HCT116 (cell line): Measurements from ENCODE around the gene ARHGAP29. TPM values are rescaled to one million over a fixed set of nuclear protein-coding genes. Genes with fewer than 3 reads are reported as not detected.

Experiments
- ATAC-seq: fragments of 200-7000 bp; cut with Tn5 transposase; 2 replicates; pipeline ENCODE4 v1.9.1; 2020; ENCODE audit warnings: mild to moderate bottlenecking, moderate library complexity
- BruUV-seq: library from RNA; stranded (reverse); fragments of 400-500 nt; replicated peaks from 2 replicates; lab custom pipeline; 2021; lab: Mats Ljungman, UMichigan
- CTCF ChIA-PET: fragments of 300-600 bp; sonication (Branson Sonifier 250); formaldehyde crosslinking; loops from one replicate; lab custom pipeline; 2021; ENCODE audit warnings: antibody characterized with exemption; lab: Charles Lee
- POLR2A ChIA-PET: fragments of 300-600, 350-600 bp; sonication (Branson Sonifier 250); formaldehyde crosslinking; loops from one replicate; lab custom pipeline; 2021; ENCODE audit warnings: antibody characterized with exemption; lab: Charles Lee
- RAD21 ChIA-PET, 2 experiments: fragments of 300-600 bp; sonication (Branson Sonifier 250); formaldehyde crosslinking; loops; one replicate each; lab custom pipeline; 2023; ENCODE audit warnings: low total read pairs in 2 of 2; ENCODE audit not compliant: uncharacterized antibody in 2 of 2, unreplicated experiment in 2 of 2, low non-redundant PET in 1 of 2; lab: Charles Lee
- DNase-seq: peaks from one replicate; pipeline ENCODE4 v3.0.0-alpha.2; 2010; ENCODE audit warnings: low read depth, low spot score
- H2AFZ ChIP-seq: fragments of 200-600 bp; shearing (Covaris generic), sonication (generic); 2 replicates; pipeline ENCODE4 v1.6.1; 2017; ENCODE audit warnings: low read depth, mixed run types, mixed read lengths, antibody characterized with exemption, low read length; ENCODE audit not compliant: poor library complexity, severe bottlenecking
- H3K27ac ChIP-seq: 2 replicates; pipeline ENCODE4 v1.5.1; 2012; ENCODE audit warnings: low read depth, low read length
- H3K27me3 ChIP-seq: fragments of 200-600 bp; sonication (generic); 2 replicates; pipeline ENCODE4 v1.6.1; 2016; ENCODE audit warnings: mixed run types, low read length, mixed read lengths; ENCODE audit not compliant: insufficient read depth
- H3K36me3 ChIP-seq, 2 experiments: fragments of 200-500 bp in 1 of 2; fragments of 200-600 bp in 1 of 2; sonication (Bioruptor generic) in 1 of 2; sonication (generic) in 1 of 2; 2 replicates each; pipeline versions ENCODE4 v1.5.1 to v1.6.1; 2014 to 2016; ENCODE audit warnings: low read length in 2 of 2, inconsistent platforms in 1 of 2, mixed read lengths in 1 of 2, mixed run types in 1 of 2; ENCODE audit not compliant: insufficient read depth in 2 of 2, control insufficient read depth in 1 of 2
- H3K4me1 ChIP-seq, 2 experiments: fragments of 200-600 bp in 1 of 2; sonication (generic) in 1 of 2; 2 replicates each; pipeline versions ENCODE4 v1.5.1 to v1.6.1; 2012 to 2017; ENCODE audit warnings: low read length in 2 of 2, inconsistent platforms in 1 of 2, mild to moderate bottlenecking in 1 of 2, mixed read lengths in 1 of 2, mixed run types in 1 of 2, moderate library complexity in 1 of 2; ENCODE audit not compliant: insufficient read depth in 2 of 2, control insufficient read depth in 1 of 2
- H3K4me2 ChIP-seq: fragments of 200-600 bp; sonication (generic); 2 replicates; pipeline ENCODE4 v1.6.1; 2017; ENCODE audit warnings: mixed run types, low read length, mixed read lengths
- H3K4me3 ChIP-seq, 2 experiments: fragments of 200-600 bp in 1 of 2; sonication (generic) in 1 of 2; replicated peaks in 1 of 2; 2 replicates each; pipeline ENCODE4 v1.5.1; 2011 to 2016; ENCODE audit warnings: low read length in 2 of 2, control low read depth in 1 of 2, low read depth in 1 of 2, mild to moderate bottlenecking in 1 of 2, mixed read lengths in 1 of 2, mixed run types in 1 of 2
- H3K79me2 ChIP-seq: fragments of 200-600 bp; sonication (generic); 2 replicates; pipeline ENCODE4 v1.6.1; 2017; ENCODE audit warnings: mild to moderate bottlenecking, mixed run types, low read length, moderate library complexity, mixed read lengths; ENCODE audit not compliant: insufficient read depth
- H3K9ac ChIP-seq: fragments of 200-600 bp; sonication (generic); 2 replicates; pipeline ENCODE4 v1.6.1; 2016; ENCODE audit warnings: low read length, mixed read lengths
- H3K9me2 ChIP-seq: fragments of 200-600 bp; sonication (generic), shearing (Covaris generic); 2 replicates; pipeline ENCODE4 v1.6.1; 2017; ENCODE audit warnings: mixed run types, mild to moderate bottlenecking, moderate library complexity; ENCODE audit not compliant: insufficient read depth
- H3K9me3 ChIP-seq, 2 experiments: fragments of 200-500 bp in 1 of 2; fragments of 200-600 bp in 1 of 2; sonication (Bioruptor generic) in 1 of 2; sonication (generic) in 1 of 2; 2 replicates each; pipeline ENCODE4 v1.6.1; 2014 to 2017; ENCODE audit warnings: low read length in 2 of 2, mixed read lengths in 2 of 2, inconsistent platforms in 1 of 2, low read depth in 1 of 2, mild to moderate bottlenecking in 1 of 2, mixed run types in 1 of 2, moderate library complexity in 1 of 2; ENCODE audit not compliant: control insufficient read depth in 1 of 2, insufficient read depth in 1 of 2
- H4K20me1 ChIP-seq: fragments of 200-600 bp; sonication (generic), shearing (Covaris generic); 2 replicates; pipeline ENCODE4 v1.6.1; 2017; ENCODE audit warnings: mixed run types, mild to moderate bottlenecking, moderate library complexity; ENCODE audit not compliant: insufficient read depth
- CBX3 ChIP-seq: IDR thresholded peaks from 2 replicates; pipeline ENCODE4 v1.6.1; 2012; ENCODE audit warnings: low read depth
- CEBPB ChIP-seq: IDR thresholded peaks from 2 replicates; pipeline ENCODE4 v1.6.1; 2012; ENCODE audit warnings: low read depth
- EGR1 ChIP-seq: IDR thresholded peaks from 2 replicates; pipeline ENCODE4 v1.6.1; 2012; ENCODE audit warnings: low read depth
- EZH2phosphoT487 ChIP-seq: fragments of 200-600 bp; IDR thresholded peaks from 2 replicates; pipeline ENCODE4 v1.6.1; 2018; ENCODE audit warnings: antibody characterized with exemption, borderline replicate concordance
- FOSL1 ChIP-seq: IDR thresholded peaks from 2 replicates; pipeline ENCODE4 v1.6.1; 2012; ENCODE audit warnings: low read depth
- JUND ChIP-seq: IDR thresholded peaks from 2 replicates; pipeline ENCODE4 v1.6.1; 2012
- POLR2A ChIP-seq: IDR thresholded peaks from 2 replicates; pipeline ENCODE4 v1.7.0; 2011; ENCODE audit warnings: borderline replicate concordance; ENCODE audit not compliant: insufficient read depth, insufficient read length; ENCODE audit errors: extremely low read depth
- POLR2AphosphoS5 ChIP-seq: IDR thresholded peaks from 2 replicates; pipeline ENCODE4 v1.6.1; 2011; ENCODE audit warnings: mild to moderate bottlenecking, low read depth, low read length, moderate library complexity
- SP1 ChIP-seq: IDR thresholded peaks from 2 replicates; pipeline ENCODE4 v1.6.1; 2012; ENCODE audit warnings: low read depth
- SRF ChIP-seq: IDR thresholded peaks from 2 replicates; pipeline ENCODE4 v1.6.1; 2012; ENCODE audit warnings: low read depth
- YY1 ChIP-seq: IDR thresholded peaks from 2 replicates; pipeline ENCODE4 v1.6.1; 2011; ENCODE audit warnings: low read length, low read depth, moderate library complexity, mild to moderate bottlenecking; ENCODE audit not compliant: insufficient replicate concordance; ENCODE audit errors: extremely low read depth
- ZFX ChIP-seq: fragments of 450-650 bp; IDR thresholded peaks from 2 replicates; pipeline ENCODE4 v1.6.1; 2017
- ZNF274 ChIP-seq: fragments of 200-500 bp; sonication (Bioruptor generic); IDR thresholded peaks from 2 replicates; pipeline ENCODE4 v1.6.1; 2014; ENCODE audit warnings: mild to moderate bottlenecking, low read depth, low read length, inconsistent platforms
- intact Hi-C: fragments of 100-400 bp; cut with micrococcal nuclease; formaldehyde crosslinking; loops from 2 replicates; pipeline ENCODE4 v1.10.0; 2022
- total RNA-seq: library from RNA; stranded (reverse); gene quantifications from one replicate; pipeline ENCODE4 v1.2.1, GENCODE V29; 2021; ENCODE audit not compliant: unreplicated experiment
- TF ChIP-seq, protein P1 (sequence below), 3 experiments: fragments of 200-600 bp in 1 of 3; sonication (generic) in 1 of 3; IDR thresholded peaks in 2 of 3; conservative IDR thresholded peaks in 1 of 3; 2 replicates each; pipeline ENCODE4 v1.5.1; 2012 to 2017; ENCODE audit warnings: low read depth in 2 of 3, low read length in 2 of 3, antibody characterized with exemption in 1 of 3, borderline replicate concordance in 1 of 3, control low read depth in 1 of 3, mild to moderate bottlenecking in 1 of 3, mixed read lengths in 1 of 3, mixed run types in 1 of 3, moderate library complexity in 1 of 3; ENCODE audit not compliant: insufficient read depth in 1 of 3
- TF ChIP-seq, protein P2 (sequence below): IDR thresholded peaks from 2 replicates; pipeline ENCODE4 v1.6.1; 2012; ENCODE audit warnings: low read depth
- TF ChIP-seq, protein P3 (sequence below): IDR thresholded peaks from 2 replicates; pipeline ENCODE4 v1.6.1; 2012
- TF ChIP-seq, protein P4 (sequence below): IDR thresholded peaks from 2 replicates; pipeline ENCODE4 v1.6.1; 2012

The ARHGAP29 gene
- total RNA-seq, 1 experiment from 2014 or later, result 128 TPM

DNA sequence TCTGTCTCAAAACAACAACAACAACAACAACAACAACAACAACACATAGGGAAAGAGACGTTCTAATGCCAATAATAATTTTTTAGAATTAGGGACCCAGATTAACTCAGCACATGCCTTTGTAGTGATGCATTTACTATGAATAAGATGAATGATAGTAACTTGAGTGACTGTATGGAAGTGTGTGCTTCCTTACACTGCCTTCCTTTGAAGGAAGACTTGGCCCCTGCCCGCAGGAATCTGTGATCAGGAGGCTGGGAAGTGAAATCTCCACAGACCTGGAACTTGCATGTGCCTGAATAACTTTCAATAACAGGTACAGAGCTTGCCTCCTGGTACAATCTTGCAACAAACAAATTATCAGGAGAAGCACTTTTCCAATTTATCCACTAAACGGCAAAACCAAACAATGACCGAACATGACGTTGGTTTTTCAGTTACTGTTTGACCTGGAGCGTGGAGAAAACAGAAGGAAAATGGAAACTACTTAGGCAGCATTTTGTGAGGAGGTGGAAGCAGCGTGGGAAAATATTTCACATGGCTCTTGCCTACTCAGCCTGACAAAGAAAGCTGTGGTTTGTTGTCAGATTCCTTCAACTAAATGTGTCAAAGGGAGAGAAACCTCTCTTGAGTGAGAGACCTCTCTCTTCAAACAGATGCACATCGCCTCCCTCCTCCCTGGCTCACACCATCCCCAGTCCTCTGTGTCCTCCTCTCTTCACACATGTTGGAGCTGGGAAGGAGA is 106.4 kb downstream of the ARHGAP29 start:
- H3K27ac ChIP-seq, result no peak overlapping the region
- POLR2A ChIA-PET, result no interaction called here
- no peaks in the 10 kb centered on the region for H3K36me3 ChIP-seq
- no peaks in the 10 kb centered on the region for H3K9me2 ChIP-seq
- H2AFZ ChIP-seq, result no peak overlapping the region
- H3K79me2 ChIP-seq, result no peaks in the 10 kb centered on the region
- H4K20me1 ChIP-seq, result no peaks in the 10 kb centered on the region
- CTCF ChIA-PET, result no interaction called here
- RAD21 ChIA-PET, result no interaction called here
- DNase-seq, result no peak
- no TSS peak for BruUV-seq
- no peaks in the 10 kb centered on the region for H3K27me3 ChIP-seq
- ATAC-seq, result no peak
- no peaks in the 10 kb centered on the region for H3K9me3 ChIP-seq
- H3K9ac ChIP-seq, result no peak overlapping the region
- intact Hi-C loops, result no loop called here
- no peak overlapping the region for H3K4me3 ChIP-seq
- H3K4me1 ChIP-seq, result peaks cover 0 to 3% of the 10 kb centered on the region in 2 experiments; a peak in 1 of 4 replicates
- no peak overlapping the region for H3K4me2 ChIP-seq
- TF ChIP-seq, protein P1, sequence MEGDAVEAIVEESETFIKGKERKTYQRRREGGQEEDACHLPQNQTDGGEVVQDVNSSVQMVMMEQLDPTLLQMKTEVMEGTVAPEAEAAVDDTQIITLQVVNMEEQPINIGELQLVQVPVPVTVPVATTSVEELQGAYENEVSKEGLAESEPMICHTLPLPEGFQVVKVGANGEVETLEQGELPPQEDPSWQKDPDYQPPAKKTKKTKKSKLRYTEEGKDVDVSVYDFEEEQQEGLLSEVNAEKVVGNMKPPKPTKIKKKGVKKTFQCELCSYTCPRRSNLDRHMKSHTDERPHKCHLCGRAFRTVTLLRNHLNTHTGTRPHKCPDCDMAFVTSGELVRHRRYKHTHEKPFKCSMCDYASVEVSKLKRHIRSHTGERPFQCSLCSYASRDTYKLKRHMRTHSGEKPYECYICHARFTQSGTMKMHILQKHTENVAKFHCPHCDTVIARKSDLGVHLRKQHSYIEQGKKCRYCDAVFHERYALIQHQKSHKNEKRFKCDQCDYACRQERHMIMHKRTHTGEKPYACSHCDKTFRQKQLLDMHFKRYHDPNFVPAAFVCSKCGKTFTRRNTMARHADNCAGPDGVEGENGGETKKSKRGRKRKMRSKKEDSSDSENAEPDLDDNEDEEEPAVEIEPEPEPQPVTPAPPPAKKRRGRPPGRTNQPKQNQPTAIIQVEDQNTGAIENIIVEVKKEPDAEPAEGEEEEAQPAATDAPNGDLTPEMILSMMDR (IDR thresholded peaks at IDR 0.05 in 2 of 3, conservative IDR thresholded peaks at IDR 0.05 in 1 of 3; ENCODE audit: borderline replicate concordance in 1 of 3, insufficient read depth in 1 of 3, low read depth in 2 of 3, low read length in 2 of 3), result no peak
- TF ChIP-seq POLR2AphosphoS5, result no peak
- no peak for TF ChIP-seq EGR1
- no peak for TF ChIP-seq FOSL1
- no peak for TF ChIP-seq EZH2phosphoT487
- no peak for TF ChIP-seq SRF
- TF ChIP-seq, protein P2, sequence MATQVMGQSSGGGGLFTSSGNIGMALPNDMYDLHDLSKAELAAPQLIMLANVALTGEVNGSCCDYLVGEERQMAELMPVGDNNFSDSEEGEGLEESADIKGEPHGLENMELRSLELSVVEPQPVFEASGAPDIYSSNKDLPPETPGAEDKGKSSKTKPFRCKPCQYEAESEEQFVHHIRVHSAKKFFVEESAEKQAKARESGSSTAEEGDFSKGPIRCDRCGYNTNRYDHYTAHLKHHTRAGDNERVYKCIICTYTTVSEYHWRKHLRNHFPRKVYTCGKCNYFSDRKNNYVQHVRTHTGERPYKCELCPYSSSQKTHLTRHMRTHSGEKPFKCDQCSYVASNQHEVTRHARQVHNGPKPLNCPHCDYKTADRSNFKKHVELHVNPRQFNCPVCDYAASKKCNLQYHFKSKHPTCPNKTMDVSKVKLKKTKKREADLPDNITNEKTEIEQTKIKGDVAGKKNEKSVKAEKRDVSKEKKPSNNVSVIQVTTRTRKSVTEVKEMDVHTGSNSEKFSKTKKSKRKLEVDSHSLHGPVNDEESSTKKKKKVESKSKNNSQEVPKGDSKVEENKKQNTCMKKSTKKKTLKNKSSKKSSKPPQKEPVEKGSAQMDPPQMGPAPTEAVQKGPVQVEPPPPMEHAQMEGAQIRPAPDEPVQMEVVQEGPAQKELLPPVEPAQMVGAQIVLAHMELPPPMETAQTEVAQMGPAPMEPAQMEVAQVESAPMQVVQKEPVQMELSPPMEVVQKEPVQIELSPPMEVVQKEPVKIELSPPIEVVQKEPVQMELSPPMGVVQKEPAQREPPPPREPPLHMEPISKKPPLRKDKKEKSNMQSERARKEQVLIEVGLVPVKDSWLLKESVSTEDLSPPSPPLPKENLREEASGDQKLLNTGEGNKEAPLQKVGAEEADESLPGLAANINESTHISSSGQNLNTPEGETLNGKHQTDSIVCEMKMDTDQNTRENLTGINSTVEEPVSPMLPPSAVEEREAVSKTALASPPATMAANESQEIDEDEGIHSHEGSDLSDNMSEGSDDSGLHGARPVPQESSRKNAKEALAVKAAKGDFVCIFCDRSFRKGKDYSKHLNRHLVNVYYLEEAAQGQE, result no peak
- TF ChIP-seq YY1, result no peak
- no peak for TF ChIP-seq ZNF274
- TF ChIP-seq POLR2A, result no peak
- no peak for TF ChIP-seq CEBPB
- no peak for TF ChIP-seq CBX3
- no peak for TF ChIP-seq ZFX
- no peak for TF ChIP-seq JUND
- TF ChIP-seq, protein P3, sequence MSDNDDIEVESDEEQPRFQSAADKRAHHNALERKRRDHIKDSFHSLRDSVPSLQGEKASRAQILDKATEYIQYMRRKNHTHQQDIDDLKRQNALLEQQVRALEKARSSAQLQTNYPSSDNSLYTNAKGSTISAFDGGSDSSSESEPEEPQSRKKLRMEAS, result no peak
- TF ChIP-seq SP1, result no peak
- TF ChIP-seq, protein P4, sequence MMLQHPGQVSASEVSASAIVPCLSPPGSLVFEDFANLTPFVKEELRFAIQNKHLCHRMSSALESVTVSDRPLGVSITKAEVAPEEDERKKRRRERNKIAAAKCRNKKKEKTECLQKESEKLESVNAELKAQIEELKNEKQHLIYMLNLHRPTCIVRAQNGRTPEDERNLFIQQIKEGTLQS, result no peak
- TF ChIP-seq, all 23 proteins: peak for 0
